Measurements from ENCODE around the gene STAT5B. TPM values are rescaled to one million over a fixed set of nuclear protein-coding genes. Genes with fewer than 3 reads are reported as not detected.

STAT5B gene
- total RNA-seq, 1 experiment from 2014 or later, result 7.1 TPM

DNA sequence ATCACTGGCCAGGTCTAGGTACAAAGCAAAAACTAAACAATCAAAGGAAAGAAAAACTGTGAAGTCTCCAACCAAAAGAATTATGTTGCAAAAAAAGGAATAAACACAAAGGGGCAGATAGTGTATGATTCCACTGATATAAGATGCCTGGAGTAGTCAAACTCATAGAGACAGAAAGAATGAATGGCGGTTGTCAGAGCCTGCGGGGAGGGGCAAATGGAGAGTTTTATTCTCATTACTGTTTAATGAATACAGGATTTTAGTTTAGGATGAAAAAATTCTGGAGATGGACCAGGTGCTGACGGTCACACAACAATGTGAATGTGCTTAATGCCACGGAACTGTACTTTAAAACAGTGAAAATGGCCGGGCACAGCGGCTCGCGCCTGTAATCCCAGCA is 20.7 kb downstream of the STAT5B start:
- Histone ChIP-seq H3K79me2 (ENCODE audit: insufficient read depth, low read length) (no peaks in the 10 kb centered on the region), H3K27ac (ENCODE audit: low read depth, low read length) (no peak overlapping the region), H3K9me3 (ENCODE audit: control insufficient read depth in 1 of 2, insufficient read depth in 1 of 2, low read depth in 1 of 2, low read length in 2 of 2) (no peaks in the 10 kb centered on the region), H3K36me3 (ENCODE audit: control insufficient read depth in 1 of 2, insufficient read depth in 2 of 2, low read length in 2 of 2) (no peaks in the 10 kb centered on the region), H3K4me3 (replicated peaks in 1 of 2; ENCODE audit: low read depth in 1 of 2, low read length in 2 of 2) (no peak overlapping the region), H3K9ac (ENCODE audit: low read length) (no peak overlapping the region), H2AFZ (ENCODE audit: low read depth, low read length, poor library complexity, severe bottlenecking) (no peak overlapping the region), H3K4me1 (ENCODE audit: control insufficient read depth in 1 of 2, insufficient read depth in 2 of 2, low read length in 2 of 2) (peaks cover 19 to 37% of the 10 kb centered on the region in 2 experiments), H3K9me2 (ENCODE audit: insufficient read depth) (no peaks in the 10 kb centered on the region), H4K20me1 (ENCODE audit: insufficient read depth) (no peaks in the 10 kb centered on the region), H3K27me3 (ENCODE audit: insufficient read depth, low read length) (no peaks in the 10 kb centered on the region), H3K4me2 (ENCODE audit: low read length) (peak overlapping the region; percentile 48)
- CTCF ChIA-PET, result no interaction called here
- no TSS peak for BruUV-seq (replicated peaks)
- POLR2A ChIA-PET, result no interaction called here
- ATAC-seq (no peak), DNase-seq (ENCODE audit: low read depth, low spot score) (no peak)
- intact Hi-C loops (cut with micrococcal nuclease), result no loop called here
- no peak for TF ChIP-seq MAX (IDR thresholded peaks at IDR 0.05)
- TF ChIP-seq SRF (IDR thresholded peaks at IDR 0.05; ENCODE audit: low read depth), result no peak
- no peak for TF ChIP-seq TCF7L2 (IDR thresholded peaks at IDR 0.05; ENCODE audit: borderline replicate concordance, extremely low read depth, insufficient read depth, insufficient read length)
- TF ChIP-seq CEBPB (IDR thresholded peaks at IDR 0.05; ENCODE audit: low read depth), result no peak
- TF ChIP-seq, protein P1, sequence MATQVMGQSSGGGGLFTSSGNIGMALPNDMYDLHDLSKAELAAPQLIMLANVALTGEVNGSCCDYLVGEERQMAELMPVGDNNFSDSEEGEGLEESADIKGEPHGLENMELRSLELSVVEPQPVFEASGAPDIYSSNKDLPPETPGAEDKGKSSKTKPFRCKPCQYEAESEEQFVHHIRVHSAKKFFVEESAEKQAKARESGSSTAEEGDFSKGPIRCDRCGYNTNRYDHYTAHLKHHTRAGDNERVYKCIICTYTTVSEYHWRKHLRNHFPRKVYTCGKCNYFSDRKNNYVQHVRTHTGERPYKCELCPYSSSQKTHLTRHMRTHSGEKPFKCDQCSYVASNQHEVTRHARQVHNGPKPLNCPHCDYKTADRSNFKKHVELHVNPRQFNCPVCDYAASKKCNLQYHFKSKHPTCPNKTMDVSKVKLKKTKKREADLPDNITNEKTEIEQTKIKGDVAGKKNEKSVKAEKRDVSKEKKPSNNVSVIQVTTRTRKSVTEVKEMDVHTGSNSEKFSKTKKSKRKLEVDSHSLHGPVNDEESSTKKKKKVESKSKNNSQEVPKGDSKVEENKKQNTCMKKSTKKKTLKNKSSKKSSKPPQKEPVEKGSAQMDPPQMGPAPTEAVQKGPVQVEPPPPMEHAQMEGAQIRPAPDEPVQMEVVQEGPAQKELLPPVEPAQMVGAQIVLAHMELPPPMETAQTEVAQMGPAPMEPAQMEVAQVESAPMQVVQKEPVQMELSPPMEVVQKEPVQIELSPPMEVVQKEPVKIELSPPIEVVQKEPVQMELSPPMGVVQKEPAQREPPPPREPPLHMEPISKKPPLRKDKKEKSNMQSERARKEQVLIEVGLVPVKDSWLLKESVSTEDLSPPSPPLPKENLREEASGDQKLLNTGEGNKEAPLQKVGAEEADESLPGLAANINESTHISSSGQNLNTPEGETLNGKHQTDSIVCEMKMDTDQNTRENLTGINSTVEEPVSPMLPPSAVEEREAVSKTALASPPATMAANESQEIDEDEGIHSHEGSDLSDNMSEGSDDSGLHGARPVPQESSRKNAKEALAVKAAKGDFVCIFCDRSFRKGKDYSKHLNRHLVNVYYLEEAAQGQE (IDR thresholded peaks at IDR 0.05; ENCODE audit: low read depth), result no peak
- TF ChIP-seq YY1 (IDR thresholded peaks at IDR 0.05; ENCODE audit: extremely low read depth, insufficient replicate concordance, low read depth, low read length), result no peak
- TF ChIP-seq ELF1 (IDR thresholded peaks at IDR 0.05; ENCODE audit: borderline replicate concordance, low read depth), result no peak
- no peak for TF ChIP-seq POLR2A (IDR thresholded peaks at IDR 0.05; ENCODE audit: borderline replicate concordance, extremely low read depth, insufficient read depth, insufficient read length)
- TF ChIP-seq FOSL1 (IDR thresholded peaks at IDR 0.05; ENCODE audit: low read depth), result no peak
- TF ChIP-seq SIN3A (IDR thresholded peaks at IDR 0.05; ENCODE audit: low read depth), result no peak
- RAD21 ChIA-PET (ENCODE audit: low non-redundant PET in 1 of 2, low total read pairs in 2 of 2, uncharacterized antibody in 2 of 2, unreplicated experiment in 2 of 2), result no interaction called here

Measured in HCT116 (cell line).